GM23338 (cell line): ENCODE data around the gene MAPT. TPM values are rescaled to one million over a fixed set of nuclear protein-coding genes. Genes with fewer than 3 reads are reported as not detected.

Experiments
- ATAC-seq: fragments of 200-7000 bp; cut with Tn5 transposase; 3 replicates; pipeline ENCODE4 v1.9.1; 2020
- DNase-seq: peaks from one replicate; pipeline ENCODE4 v3.0.0-alpha.2; 2015; ENCODE audit warnings: low spot score
- H2AFZ ChIP-seq: fragments of 200-600 bp; sonication (generic); 2 replicates; pipeline ENCODE4 v1.8.0; 2016; ENCODE audit warnings: antibody characterized with exemption, mild to moderate bottlenecking, moderate library complexity
- H3F3A ChIP-seq: fragments of 200-600 bp; sonication (generic); replicated peaks from 2 replicates; pipeline ENCODE4 v1.8.0; 2017; ENCODE audit warnings: antibody characterized with exemption, mixed run types, low read depth
- H3K27ac ChIP-seq: fragments of 200-600 bp; sonication (generic); 2 replicates; pipeline ENCODE4 v1.6.1; 2016; ENCODE audit warnings: low read depth
- H3K27me3 ChIP-seq: fragments of 200-600 bp; sonication (generic); 2 replicates; pipeline ENCODE4 v1.8.0; 2016; ENCODE audit warnings: mild to moderate bottlenecking, mixed run types, moderate library complexity; ENCODE audit not compliant: insufficient read depth
- H3K36me3 ChIP-seq: fragments of 200-600 bp; sonication (generic); 2 replicates; pipeline ENCODE4 v1.8.0; 2016; ENCODE audit warnings: mild to moderate bottlenecking; ENCODE audit not compliant: insufficient read depth
- H3K4me1 ChIP-seq: fragments of 200-600 bp; sonication (generic); 2 replicates; pipeline ENCODE4 v1.8.0; 2016; ENCODE audit warnings: mild to moderate bottlenecking, moderate library complexity; ENCODE audit not compliant: insufficient read depth
- H3K4me2 ChIP-seq: fragments of 200-600 bp; sonication (generic); 2 replicates; pipeline ENCODE4 v1.7.1; 2017; ENCODE audit warnings: mixed run types
- H3K4me3 ChIP-seq: fragments of 200-600 bp; sonication (generic); 2 replicates; pipeline ENCODE4 v1.6.1; 2016; ENCODE audit warnings: mixed run types
- H3K79me2 ChIP-seq: fragments of 200-600 bp; sonication (generic); replicated peaks from 2 replicates; pipeline ENCODE4 v1.8.0; 2017; ENCODE audit warnings: mild to moderate bottlenecking; ENCODE audit not compliant: insufficient read depth
- H3K9me2 ChIP-seq: fragments of 200-600 bp; sonication (generic); 2 replicates; pipeline ENCODE4 v1.8.0; 2017; ENCODE audit not compliant: insufficient read depth
- H4K20me1 ChIP-seq: fragments of 200-600 bp; sonication (generic); replicated peaks from 2 replicates; pipeline ENCODE4 v1.8.0; 2017; ENCODE audit warnings: mild to moderate bottlenecking; ENCODE audit not compliant: insufficient read depth
- H3K27ac Mint-ChIP-seq: 2 replicates; pipeline ENCODE4 v1.8.0; 2020; ENCODE audit warnings: inconsistent platforms, mild to moderate bottlenecking, moderate library complexity, mixed read lengths
- H3K27me3 Mint-ChIP-seq: 3 replicates; pipeline ENCODE4 v1.8.0; 2022; ENCODE audit warnings: low read depth, mild to moderate bottlenecking, moderate library complexity, mixed read lengths, inconsistent platforms; ENCODE audit not compliant: insufficient read depth, poor library complexity
- H3K36me3 Mint-ChIP-seq: 3 replicates; pipeline ENCODE4 v1.8.0; 2021; ENCODE audit warnings: low read depth, mild to moderate bottlenecking, inconsistent platforms, moderate library complexity, mixed read lengths
- H3K4me1 Mint-ChIP-seq: 3 replicates; pipeline ENCODE4 v1.8.0; 2020; ENCODE audit warnings: mild to moderate bottlenecking, inconsistent platforms, mixed read lengths
- H3K4me3 Mint-ChIP-seq: 3 replicates; pipeline ENCODE4 v1.8.0; 2021; ENCODE audit warnings: moderate library complexity, mild to moderate bottlenecking, inconsistent platforms, mixed read lengths
- H3K9me3 Mint-ChIP-seq: 3 replicates; pipeline ENCODE4 v1.8.0; 2020; ENCODE audit warnings: moderate library complexity, mild to moderate bottlenecking, inconsistent platforms, mixed read lengths
- CREB1 ChIP-seq: fragments of 250-450 bp; sonication (Bioruptor Pico); IDR thresholded peaks from 2 replicates; pipeline ENCODE4 v1.5.0; 2020; ENCODE audit warnings: low read depth, mild to moderate bottlenecking, moderate library complexity
- JUNB ChIP-seq: IDR thresholded peaks from one replicate; pipeline ENCODE4 v1.6.1; 2016; ENCODE audit warnings: antibody characterized with exemption; ENCODE audit not compliant: unreplicated experiment
- POLR2AphosphoS5 ChIP-seq: IDR thresholded peaks from 2 replicates; pipeline ENCODE4 v1.6.1; 2016; ENCODE audit warnings: antibody characterized with exemption, low read depth
- ZNF114 ChIP-seq: fragments of 250-450 bp; sonication (Bioruptor Pico); IDR thresholded peaks from 2 replicates; pipeline ENCODE4 v1.5.0; 2020; ENCODE audit warnings: mild to moderate bottlenecking, moderate library complexity
- ZNF331 ChIP-seq: fragments of 250-450 bp; sonication (Bioruptor Pico); IDR thresholded peaks from 2 replicates; pipeline ENCODE4 v1.5.0; 2020; ENCODE audit warnings: low read depth, mild to moderate bottlenecking, moderate library complexity
- ZNF462 ChIP-seq: fragments of 250-450 bp; sonication (Bioruptor Pico); IDR thresholded peaks from 2 replicates; pipeline ENCODE4 v1.5.0; 2020; ENCODE audit warnings: mild to moderate bottlenecking, moderate library complexity
- polyA plus RNA-seq: library from polyadenylated mRNA; unstranded; fragments of >200 nt; fragmentation: Nextera tagmentation; extraction: Ambion mirVana; gene quantifications from 2 replicates; pipeline ENCODE4 v1.2.1, GENCODE V29; 2016
- total RNA-seq: library from RNA; depleted of rRNA; stranded (reverse); fragments of >200 nt; shearing (Covaris generic); gene quantifications from 2 replicates; pipeline ENCODE4 v1.2.3, GENCODE V29; 2014
- TF ChIP-seq, protein P1 (sequence below), 2 experiments: fragments of 200-600 bp in 1 of 2; sonication (generic) in 1 of 2; conservative IDR thresholded peaks; 2 replicates each; pipeline versions ENCODE4 v1.5.1 to v1.6.1; 2016 to 2017; ENCODE audit warnings: antibody characterized with exemption in 2 of 2, low read depth in 2 of 2, mild to moderate bottlenecking in 2 of 2, moderate library complexity in 1 of 2

Gene MAPT
- total and polyA plus RNA-seq, 2 experiments from 2014 or later: 1.1 to 2.1 TPM

DNA sequence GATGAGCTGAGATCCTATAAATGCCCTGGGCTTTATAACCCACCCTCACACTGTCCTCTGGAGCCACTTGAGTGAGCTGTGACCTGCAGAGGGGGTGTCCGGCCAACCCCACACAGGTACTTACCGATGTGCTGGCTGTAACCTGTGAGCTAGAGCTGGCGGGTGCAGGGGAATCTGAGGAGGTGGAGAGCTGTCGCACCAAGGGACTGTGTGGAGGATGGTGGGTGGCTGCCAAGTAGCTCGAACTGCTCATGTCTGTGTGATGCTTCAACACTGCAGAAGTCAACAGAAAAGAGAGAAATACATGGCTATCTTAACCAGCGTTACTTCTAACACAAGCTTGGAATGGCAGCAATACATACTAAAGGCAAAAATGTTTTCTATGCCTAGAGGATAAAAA lies 144.1 kb downstream of the MAPT start (continued):
- no peak for TF ChIP-seq ZNF462 (CRISPR knock-in tag)
- no peak for TF ChIP-seq JUNB
- no peak for TF ChIP-seq CREB1 (CRISPR knock-in tag)
- no peak for TF ChIP-seq ZNF331 (CRISPR knock-in tag)
- TF ChIP-seq ZNF114 (CRISPR knock-in tag): no peak

- Histone ChIP-seq H3K9me2 (no peaks in the 10 kb centered on the region), H3F3A (0 out of 2 replicates have a peak, but pooled peaks cover 10% of the 10 kb centered on the region), H4K20me1 (peaks cover 14% of the 10 kb centered on the region), H3K4me1 (no peaks in the 10 kb centered on the region), H3K4me2 (no peak overlapping the region), H3K27ac (no peak overlapping the region), H3K27me3 (no peaks in the 10 kb centered on the region), H3K36me3 (peaks cover 68% of the 10 kb centered on the region), H3K4me3 (no peak overlapping the region), H2AFZ (no peak overlapping the region), H3K79me2 (peaks cover 17% of the 10 kb centered on the region)
- Mint-ChIP-seq H3K9me3 (no peaks in the 10 kb centered on the region), H3K36me3 (peaks cover 88% of the 10 kb centered on the region), H3K4me1 (peaks cover under 1% of the 10 kb centered on the region; the same call in 1 of the 3 replicates), H3K27me3 (peaks cover 2% of the 10 kb centered on the region), H3K27ac (no peak overlapping the region), H3K4me3 (no peak overlapping the region)
- ATAC-seq (no peak), DNase-seq (no peak)
- no peak for TF ChIP-seq ZNF462 (CRISPR knock-in tag)
- TF ChIP-seq JUNB: no peak
- TF ChIP-seq ZNF331 (CRISPR knock-in tag): no peak
- TF ChIP-seq, protein P1, sequence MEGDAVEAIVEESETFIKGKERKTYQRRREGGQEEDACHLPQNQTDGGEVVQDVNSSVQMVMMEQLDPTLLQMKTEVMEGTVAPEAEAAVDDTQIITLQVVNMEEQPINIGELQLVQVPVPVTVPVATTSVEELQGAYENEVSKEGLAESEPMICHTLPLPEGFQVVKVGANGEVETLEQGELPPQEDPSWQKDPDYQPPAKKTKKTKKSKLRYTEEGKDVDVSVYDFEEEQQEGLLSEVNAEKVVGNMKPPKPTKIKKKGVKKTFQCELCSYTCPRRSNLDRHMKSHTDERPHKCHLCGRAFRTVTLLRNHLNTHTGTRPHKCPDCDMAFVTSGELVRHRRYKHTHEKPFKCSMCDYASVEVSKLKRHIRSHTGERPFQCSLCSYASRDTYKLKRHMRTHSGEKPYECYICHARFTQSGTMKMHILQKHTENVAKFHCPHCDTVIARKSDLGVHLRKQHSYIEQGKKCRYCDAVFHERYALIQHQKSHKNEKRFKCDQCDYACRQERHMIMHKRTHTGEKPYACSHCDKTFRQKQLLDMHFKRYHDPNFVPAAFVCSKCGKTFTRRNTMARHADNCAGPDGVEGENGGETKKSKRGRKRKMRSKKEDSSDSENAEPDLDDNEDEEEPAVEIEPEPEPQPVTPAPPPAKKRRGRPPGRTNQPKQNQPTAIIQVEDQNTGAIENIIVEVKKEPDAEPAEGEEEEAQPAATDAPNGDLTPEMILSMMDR (conservative IDR thresholded peaks at IDR 0.05; ENCODE audit: low read depth in 2 of 2): no peak
- no peak for TF ChIP-seq POLR2AphosphoS5
Measured at GRCh38 chr17:46038937-46039336, 144.6 kb downstream of the MAPT start.
